Measurements from ENCODE around the gene TMEM11. TPM values are rescaled to one million over a fixed set of nuclear protein-coding genes. Genes with fewer than 3 reads are reported as not detected.
A peak's percentile ranks its signal among the peaks of the same experiment; 100 is the strongest.

Gene TMEM11
- polyA plus RNA-seq, 1 donor from 2014 or later: 44.2 TPM

DNA sequence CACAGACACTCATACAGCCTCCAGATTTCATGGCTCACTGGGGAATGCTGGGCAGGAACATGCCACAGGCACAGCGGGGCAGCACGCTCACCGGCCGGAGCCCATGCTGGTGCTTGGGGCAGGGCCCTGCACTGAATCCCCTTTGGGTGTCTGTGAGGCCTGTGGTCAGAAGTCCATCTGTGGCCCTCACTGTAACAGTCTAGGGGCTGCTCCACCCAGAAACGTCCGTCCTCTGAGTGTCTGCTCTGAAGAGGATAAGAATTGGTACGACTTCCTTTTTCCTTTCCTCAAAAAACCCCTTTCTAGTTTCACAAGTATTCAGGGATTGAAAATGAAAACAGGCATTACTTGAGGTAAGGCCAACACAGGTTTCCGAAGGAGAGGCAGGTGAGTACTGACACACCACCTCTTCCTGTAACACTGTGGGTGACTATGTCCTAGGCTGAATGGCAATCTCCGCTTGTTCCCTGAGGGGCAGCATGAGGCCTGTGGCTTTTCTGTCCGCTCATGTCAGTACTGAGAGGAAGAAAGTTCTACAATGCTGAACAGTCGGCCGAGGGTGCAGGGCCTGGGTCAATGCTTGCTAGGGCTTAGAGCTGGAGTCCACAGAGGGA is 42.5 kb downstream of the TMEM11 start:
- H3K27ac Mint-ChIP-seq: peak overlapping the region; percentile 21 to 67 (median 41)

GRCh38 chr17:21170809-21171208 is 43.2 kb downstream of the TMEM11 start:
- H3K36me3 Mint-ChIP-seq: peaks cover 11% of the 10 kb centered on the region
- no peaks in the 10 kb centered on the region for H3K9me3 Mint-ChIP-seq
- peaks cover 11 to 18% (median 15%) of the 10 kb centered on the region in 3 donors for H3K4me1 Mint-ChIP-seq
- H3K4me3 Mint-ChIP-seq: peak overlapping the region in 1 of 4 donors; percentile 53
- no peaks in the 10 kb centered on the region for H3K27me3 Mint-ChIP-seq
- H3K27ac Mint-ChIP-seq: no peak overlapping the region

More for the DNA sequence above, 42.5 kb downstream of the TMEM11 start:
- Mint-ChIP-seq H3K9me3 (no peaks in the 10 kb centered on the region), H3K4me3 (peak overlapping the region in 2 of 4 donors; percentile 5 to 81), H3K4me1 (peaks cover 11 to 18% (median 15%) of the 10 kb centered on the region in 3 donors), H3K27me3 (no peaks in the 10 kb centered on the region), H3K36me3 (peaks cover 11% of the 10 kb centered on the region)

- Mint-ChIP-seq H3K36me3 (peaks cover 11% of the 10 kb centered on the region), H3K4me3 (peak overlapping the region in 1 of 4 donors; percentile 47), H3K27me3 (no peaks in the 10 kb centered on the region), H3K9me3 (no peaks in the 10 kb centered on the region), H3K27ac (no peak overlapping the region), H3K4me1 (peaks cover 11 to 18% (median 15%) of the 10 kb centered on the region in 3 donors)
Measured at GRCh38 chr17:21169496-21169895, 44.5 kb downstream of the TMEM11 start.

DNA sequence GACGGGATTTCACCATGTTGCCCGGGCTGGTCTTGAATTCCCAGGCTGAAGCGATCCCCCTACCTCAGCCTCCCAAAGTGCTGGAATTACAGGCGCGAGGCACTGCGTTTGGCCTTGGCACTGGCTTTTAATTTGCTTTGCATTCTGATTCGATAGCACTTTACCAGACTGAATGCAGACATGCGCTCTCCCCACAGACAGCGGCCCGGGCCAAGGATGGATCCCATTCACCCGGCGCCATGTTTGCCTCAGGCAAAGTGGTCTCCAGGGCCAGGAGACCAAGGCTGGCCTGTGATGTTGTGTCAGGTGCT is 45.5 kb downstream of the TMEM11 start:
- peaks cover 8% of the 10 kb centered on the region for H3K36me3 Mint-ChIP-seq
- H3K27me3 Mint-ChIP-seq: no peaks in the 10 kb centered on the region
- H3K4me3 Mint-ChIP-seq: no peak overlapping the region
- H3K27ac Mint-ChIP-seq: peak overlapping the region in 1 of 3 donors; percentile 72
- H3K4me1 Mint-ChIP-seq: peaks cover 11 to 18% (median 15%) of the 10 kb centered on the region in 3 donors
- H3K9me3 Mint-ChIP-seq: no peaks in the 10 kb centered on the region

DNA sequence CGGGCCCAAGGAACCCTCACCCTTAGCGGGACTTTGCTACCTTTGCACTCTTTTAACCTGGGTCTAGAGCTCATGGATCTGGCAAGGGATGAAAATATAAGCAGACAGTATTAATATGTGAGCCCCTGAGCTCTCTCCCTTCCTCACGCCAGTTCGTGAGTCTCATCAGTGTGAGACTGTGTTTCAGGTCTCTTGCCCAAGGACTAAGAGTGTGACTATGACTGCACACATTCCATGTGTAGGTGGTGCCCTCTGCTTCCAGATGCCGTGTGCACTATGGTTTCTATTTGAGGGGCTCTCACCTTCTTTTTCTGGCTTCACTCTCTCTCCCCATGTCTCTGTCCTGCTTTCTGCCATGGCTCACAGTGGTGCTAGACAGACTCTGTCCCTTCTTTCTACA is 46.7 kb downstream of the TMEM11 start:
- no peak overlapping the region for H3K27ac Mint-ChIP-seq
- H3K36me3 Mint-ChIP-seq: peaks cover 3% of the 10 kb centered on the region
- peaks cover 11 to 22% (median 15%) of the 10 kb centered on the region in 3 donors for H3K4me1 Mint-ChIP-seq
- H3K9me3 Mint-ChIP-seq: no peaks in the 10 kb centered on the region
- no peaks in the 10 kb centered on the region for H3K27me3 Mint-ChIP-seq
- H3K4me3 Mint-ChIP-seq: no peak overlapping the region

DNA sequence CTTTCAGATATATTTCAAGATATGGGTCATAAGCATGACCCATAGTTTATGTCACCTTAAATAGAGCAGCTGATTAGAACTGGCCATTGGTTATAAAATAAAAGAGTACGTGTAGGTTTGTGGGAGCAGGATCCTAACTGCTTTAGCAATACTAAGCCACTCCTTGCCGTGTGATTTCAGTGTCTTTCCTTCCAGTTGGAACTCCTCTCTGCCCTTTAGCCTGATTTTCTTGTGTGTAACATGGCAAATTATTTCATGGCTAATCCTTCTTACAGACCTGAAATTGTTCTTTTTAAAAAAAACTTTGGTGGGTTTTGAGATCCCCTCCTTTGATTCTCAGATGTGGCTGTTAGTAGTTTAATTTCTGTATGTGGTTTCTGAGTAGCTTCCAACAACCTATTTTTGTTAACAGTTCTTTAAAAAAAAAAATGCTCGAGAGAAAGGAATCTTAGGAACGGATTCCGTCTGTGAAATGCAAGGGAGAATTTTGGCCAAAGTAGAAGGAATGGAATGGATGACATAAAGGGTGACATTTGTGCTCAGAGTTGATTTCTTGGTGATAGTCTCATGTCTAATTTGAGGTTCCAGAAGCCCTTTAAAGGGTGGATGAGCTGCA is 47.3 kb downstream of the TMEM11 start:
- Mint-ChIP-seq H3K9me3 (no peaks in the 10 kb centered on the region), H3K4me1 (peaks cover 7 to 21% (median 12%) of the 10 kb centered on the region in 3 donors), H3K27ac (no peak overlapping the region), H3K4me3 (no peak overlapping the region), H3K27me3 (no peaks in the 10 kb centered on the region), H3K36me3 (peaks cover 2% of the 10 kb centered on the region)

GRCh38 chr17:21165922-21166594 is 47.9 kb downstream of the TMEM11 start:
- no peaks in the 10 kb centered on the region for H3K27me3 Mint-ChIP-seq

DNA sequence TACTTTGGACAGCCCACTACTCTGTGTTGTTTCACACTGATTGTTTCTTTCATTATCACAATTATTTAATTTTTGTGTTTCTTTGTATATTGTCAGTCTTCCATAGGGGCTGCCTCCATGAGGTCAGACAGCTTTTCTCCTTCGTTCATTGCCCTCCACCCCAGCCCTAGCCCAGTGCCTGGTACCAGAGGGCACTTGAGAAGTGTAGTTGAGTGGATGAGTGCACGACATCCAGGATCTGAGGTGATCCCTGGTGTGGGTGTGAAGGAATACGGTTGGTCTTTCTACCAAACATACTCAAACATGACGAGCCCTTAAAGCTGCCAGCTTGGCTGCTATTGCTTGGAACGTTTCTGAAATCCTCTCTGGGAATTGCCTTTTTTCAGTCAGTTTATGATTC is 49.3 kb downstream of the TMEM11 start:
- Mint-ChIP-seq H3K27me3 (no peaks in the 10 kb centered on the region), H3K4me1 (peaks cover 0 to 4% (median 0%) of the 10 kb centered on the region in 3 donors), H3K27ac (no peak overlapping the region), H3K36me3 (no peaks in the 10 kb centered on the region), H3K9me3 (no peaks in the 10 kb centered on the region), H3K4me3 (no peak overlapping the region)

More at GRCh38 chr17:21165922-21166594, 47.9 kb downstream of the TMEM11 start:
- Mint-ChIP-seq H3K36me3 (no peaks in the 10 kb centered on the region), H3K9me3 (no peaks in the 10 kb centered on the region), H3K4me3 (no peak overlapping the region), H3K27ac (no peak overlapping the region), H3K4me1 (peaks cover under 1 to 15% (median 5%) of the 10 kb centered on the region in 3 donors)

GRCh38 chr17:21164216-21164615 is 49.7 kb downstream of the TMEM11 start:
- Mint-ChIP-seq H3K4me3 (no peak overlapping the region), H3K9me3 (no peaks in the 10 kb centered on the region), H3K27ac (no peak overlapping the region), H3K36me3 (no peaks in the 10 kb centered on the region), H3K27me3 (no peaks in the 10 kb centered on the region), H3K4me1 (peaks cover 0 to 4% (median 0%) of the 10 kb centered on the region in 3 donors)

GRCh38 chr17:21163101-21163500 is 50.9 kb downstream of the TMEM11 start:
- no peak overlapping the region for H3K4me3 Mint-ChIP-seq
- no peaks in the 10 kb centered on the region for H3K27me3 Mint-ChIP-seq
- H3K9me3 Mint-ChIP-seq: no peaks in the 10 kb centered on the region
- H3K36me3 Mint-ChIP-seq: no peaks in the 10 kb centered on the region
- no peak overlapping the region for H3K27ac Mint-ChIP-seq
- peaks cover 0 to 4% (median 2%) of the 10 kb centered on the region in 3 donors for H3K4me1 Mint-ChIP-seq

- H3K27ac Mint-ChIP-seq: no peak overlapping the region
- no peaks in the 10 kb centered on the region for H3K36me3 Mint-ChIP-seq
- no peak overlapping the region for H3K4me3 Mint-ChIP-seq
- H3K9me3 Mint-ChIP-seq: no peaks in the 10 kb centered on the region
- H3K4me1 Mint-ChIP-seq: peaks cover 0 to 4% (median 2%) of the 10 kb centered on the region in 3 donors
- no peaks in the 10 kb centered on the region for H3K27me3 Mint-ChIP-seq
Measured at GRCh38 chr17:21162394-21162775, 51.6 kb downstream of the TMEM11 start.

DNA sequence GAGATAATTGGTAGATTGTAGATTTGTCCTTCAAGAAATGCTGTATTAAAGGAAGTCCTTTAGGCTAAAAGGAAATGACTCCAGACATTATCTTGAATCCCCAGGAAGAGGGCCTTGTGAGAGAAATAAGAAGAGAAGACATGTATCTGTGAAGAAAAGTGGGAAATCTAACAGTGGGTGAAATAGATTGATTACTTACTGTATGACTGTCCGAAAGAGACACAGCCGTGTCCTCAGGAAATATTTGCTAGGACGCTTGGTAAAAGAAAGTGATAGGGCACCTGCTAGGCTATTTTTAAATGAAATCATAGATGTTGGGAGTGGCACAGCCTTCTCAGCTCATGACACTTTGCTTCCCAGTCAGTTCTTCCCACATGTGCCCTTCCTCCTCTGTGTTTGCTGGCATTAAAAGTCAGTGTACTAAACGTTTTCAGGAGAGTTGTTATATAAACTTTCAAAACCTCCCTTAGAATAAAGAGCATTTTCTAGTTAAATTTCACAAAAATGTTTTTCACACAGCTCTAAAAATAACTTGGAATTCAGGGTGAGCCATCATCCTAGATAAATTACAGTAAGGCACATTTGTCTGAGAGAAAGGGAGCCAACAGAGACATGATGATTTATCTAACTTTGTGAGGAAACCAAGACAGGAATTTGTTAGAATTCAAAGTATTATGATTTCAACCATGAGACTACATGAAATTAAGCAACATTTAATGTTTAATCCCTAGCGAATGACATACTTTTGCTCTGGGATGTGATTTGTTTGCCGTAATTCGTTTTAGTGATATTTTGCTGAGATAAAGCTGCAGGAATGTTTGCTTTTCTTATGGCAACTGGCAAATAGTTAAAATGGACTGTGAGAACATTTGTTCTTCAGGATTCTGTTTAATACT is 52.2 kb downstream of the TMEM11 start:
- no peak overlapping the region for H3K4me3 Mint-ChIP-seq
- H3K27ac Mint-ChIP-seq: no peak overlapping the region
- H3K4me1 Mint-ChIP-seq: peaks cover 0 to 4% (median 2%) of the 10 kb centered on the region in 3 donors
- H3K36me3 Mint-ChIP-seq: no peaks in the 10 kb centered on the region
- H3K27me3 Mint-ChIP-seq: no peaks in the 10 kb centered on the region
- peaks cover 0 to 2% (median 0%) of the 10 kb centered on the region in 3 donors for H3K9me3 Mint-ChIP-seq

DNA sequence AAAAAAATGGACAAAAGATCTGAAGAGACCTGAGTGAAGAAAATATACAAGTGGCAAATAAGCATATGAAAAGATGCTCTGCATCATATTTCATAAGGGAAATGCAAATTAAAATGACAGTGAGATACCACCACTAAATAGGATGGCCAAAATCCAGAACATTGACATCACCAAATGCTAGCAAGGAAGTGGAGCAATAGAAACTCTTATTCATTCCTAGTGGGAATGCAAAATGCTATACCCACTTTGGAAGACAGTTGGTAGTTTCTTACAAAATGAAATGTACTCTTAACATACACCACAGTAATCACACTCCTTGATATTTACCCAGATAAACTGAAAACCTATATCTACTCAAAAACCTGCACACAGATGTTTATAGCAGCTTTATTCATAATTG is 53.6 kb downstream of the TMEM11 start:
- H3K27ac Mint-ChIP-seq: no peak overlapping the region
- H3K9me3 Mint-ChIP-seq: peaks cover 2 to 4% (median 3%) of the 10 kb centered on the region in 3 donors
- no peak overlapping the region for H3K4me3 Mint-ChIP-seq
- H3K27me3 Mint-ChIP-seq: no peaks in the 10 kb centered on the region
- H3K36me3 Mint-ChIP-seq: no peaks in the 10 kb centered on the region
- H3K4me1 Mint-ChIP-seq: peaks cover 0 to 4% (median 2%) of the 10 kb centered on the region in 3 donors

DNA sequence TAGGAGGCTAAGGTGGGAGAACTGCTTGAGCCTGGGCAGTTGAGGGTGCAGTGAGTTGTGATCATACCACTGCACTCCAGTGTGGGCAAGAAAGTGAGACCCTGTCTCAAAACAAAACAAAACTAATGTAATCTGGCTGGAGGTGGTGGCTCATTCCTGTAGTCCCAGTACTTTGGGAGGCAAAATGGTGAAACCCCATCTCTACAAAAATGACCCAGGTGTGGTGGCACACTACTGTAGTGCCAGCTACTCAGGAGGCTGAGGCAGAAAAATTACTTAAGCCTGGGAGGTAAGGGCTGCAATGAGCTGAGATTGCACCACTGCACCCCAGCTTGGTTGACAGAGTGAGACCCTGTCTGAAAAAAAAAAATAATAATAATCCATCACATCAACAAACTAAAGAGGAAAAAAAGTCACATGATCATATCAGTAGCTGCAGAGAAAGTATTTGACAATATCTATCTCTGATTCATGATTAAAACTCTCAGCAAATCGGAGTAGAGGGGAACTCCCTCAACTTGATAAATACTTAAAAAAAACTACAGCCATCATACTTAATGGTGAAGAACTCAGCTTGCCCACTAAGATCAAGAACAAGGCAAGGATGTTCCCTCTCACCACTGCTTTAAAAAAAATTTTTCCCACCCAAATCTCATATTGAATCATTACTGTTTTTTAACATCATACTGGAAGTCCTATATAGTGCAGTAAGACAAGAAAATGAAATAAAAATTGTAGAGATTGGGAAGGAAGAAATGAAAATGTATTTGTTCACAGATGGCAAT is 56.2 kb downstream of the TMEM11 start:
- H3K4me3 Mint-ChIP-seq: peak overlapping the region in 1 of 4 donors; percentile 48
- peaks cover 2% of the 10 kb centered on the region for H3K36me3 Mint-ChIP-seq
- peaks cover 0 to 9% (median 2%) of the 10 kb centered on the region in 3 donors for H3K4me1 Mint-ChIP-seq
- no peak overlapping the region for H3K27ac Mint-ChIP-seq
- no peaks in the 10 kb centered on the region for H3K27me3 Mint-ChIP-seq
- H3K9me3 Mint-ChIP-seq: peaks cover 8 to 26% (median 8%) of the 10 kb centered on the region in 3 donors
